GM23338 (cell line): ENCODE measurements around the gene IMMP2L. TPM values are rescaled to one million over a fixed set of nuclear protein-coding genes. Genes with fewer than 3 reads are reported as not detected.

ENCODE experiments used
- ATAC-seq: fragments of 200-7000 bp; cut with Tn5 transposase; 3 replicates; pipeline ENCODE4 v1.9.1; 2020
- DNase-seq: peaks from one replicate; pipeline ENCODE4 v3.0.0-alpha.2; 2015; ENCODE audit warnings: low spot score
- H2AFZ ChIP-seq: fragments of 200-600 bp; sonication (generic); 2 replicates; pipeline ENCODE4 v1.8.0; 2016; ENCODE audit warnings: antibody characterized with exemption, mild to moderate bottlenecking, moderate library complexity
- H3F3A ChIP-seq: fragments of 200-600 bp; sonication (generic); replicated peaks from 2 replicates; pipeline ENCODE4 v1.8.0; 2017; ENCODE audit warnings: antibody characterized with exemption, mixed run types, low read depth
- H3K27ac ChIP-seq: fragments of 200-600 bp; sonication (generic); 2 replicates; pipeline ENCODE4 v1.6.1; 2016; ENCODE audit warnings: low read depth
- H3K27me3 ChIP-seq: fragments of 200-600 bp; sonication (generic); 2 replicates; pipeline ENCODE4 v1.8.0; 2016; ENCODE audit warnings: mild to moderate bottlenecking, mixed run types, moderate library complexity; ENCODE audit not compliant: insufficient read depth
- H3K36me3 ChIP-seq: fragments of 200-600 bp; sonication (generic); 2 replicates; pipeline ENCODE4 v1.8.0; 2016; ENCODE audit warnings: mild to moderate bottlenecking; ENCODE audit not compliant: insufficient read depth
- H3K4me1 ChIP-seq: fragments of 200-600 bp; sonication (generic); 2 replicates; pipeline ENCODE4 v1.8.0; 2016; ENCODE audit warnings: mild to moderate bottlenecking, moderate library complexity; ENCODE audit not compliant: insufficient read depth
- H3K4me2 ChIP-seq: fragments of 200-600 bp; sonication (generic); 2 replicates; pipeline ENCODE4 v1.7.1; 2017; ENCODE audit warnings: mixed run types
- H3K4me3 ChIP-seq: fragments of 200-600 bp; sonication (generic); 2 replicates; pipeline ENCODE4 v1.6.1; 2016; ENCODE audit warnings: mixed run types
- H3K79me2 ChIP-seq: fragments of 200-600 bp; sonication (generic); replicated peaks from 2 replicates; pipeline ENCODE4 v1.8.0; 2017; ENCODE audit warnings: mild to moderate bottlenecking; ENCODE audit not compliant: insufficient read depth
- H3K9me2 ChIP-seq: fragments of 200-600 bp; sonication (generic); 2 replicates; pipeline ENCODE4 v1.8.0; 2017; ENCODE audit not compliant: insufficient read depth
- H4K20me1 ChIP-seq: fragments of 200-600 bp; sonication (generic); replicated peaks from 2 replicates; pipeline ENCODE4 v1.8.0; 2017; ENCODE audit warnings: mild to moderate bottlenecking; ENCODE audit not compliant: insufficient read depth
- H3K27ac Mint-ChIP-seq: 2 replicates; pipeline ENCODE4 v1.8.0; 2020; ENCODE audit warnings: inconsistent platforms, mild to moderate bottlenecking, moderate library complexity, mixed read lengths
- H3K27me3 Mint-ChIP-seq: 3 replicates; pipeline ENCODE4 v1.8.0; 2022; ENCODE audit warnings: low read depth, mild to moderate bottlenecking, moderate library complexity, mixed read lengths, inconsistent platforms; ENCODE audit not compliant: insufficient read depth, poor library complexity
- H3K36me3 Mint-ChIP-seq: 3 replicates; pipeline ENCODE4 v1.8.0; 2021; ENCODE audit warnings: low read depth, mild to moderate bottlenecking, inconsistent platforms, moderate library complexity, mixed read lengths
- H3K4me1 Mint-ChIP-seq: 3 replicates; pipeline ENCODE4 v1.8.0; 2020; ENCODE audit warnings: mild to moderate bottlenecking, inconsistent platforms, mixed read lengths
- H3K4me3 Mint-ChIP-seq: 3 replicates; pipeline ENCODE4 v1.8.0; 2021; ENCODE audit warnings: moderate library complexity, mild to moderate bottlenecking, inconsistent platforms, mixed read lengths
- H3K9me3 Mint-ChIP-seq: 3 replicates; pipeline ENCODE4 v1.8.0; 2020; ENCODE audit warnings: moderate library complexity, mild to moderate bottlenecking, inconsistent platforms, mixed read lengths
- CREB1 ChIP-seq: fragments of 250-450 bp; sonication (Bioruptor Pico); IDR thresholded peaks from 2 replicates; pipeline ENCODE4 v1.5.0; 2020; ENCODE audit warnings: low read depth, mild to moderate bottlenecking, moderate library complexity
- EZH2 ChIP-seq: fragments of 200-600 bp; sonication (generic); IDR thresholded peaks from one replicate; pipeline ENCODE4 v1.8.0; 2017; ENCODE audit warnings: antibody characterized with exemption, mild to moderate bottlenecking, low read depth; ENCODE audit not compliant: unreplicated experiment
- EZH2phosphoT487 ChIP-seq: fragments of 200-600 bp; sonication (generic); IDR thresholded peaks from one replicate; pipeline ENCODE4 v1.8.1; 2018; ENCODE audit warnings: antibody characterized with exemption; ENCODE audit not compliant: unreplicated experiment
- JUNB ChIP-seq: IDR thresholded peaks from one replicate; pipeline ENCODE4 v1.6.1; 2016; ENCODE audit warnings: antibody characterized with exemption; ENCODE audit not compliant: unreplicated experiment
- NANOG ChIP-seq: IDR thresholded peaks from 2 replicates; pipeline ENCODE4 v1.6.1; 2016; ENCODE audit warnings: antibody characterized with exemption, borderline replicate concordance
- ZNF114 ChIP-seq: fragments of 250-450 bp; sonication (Bioruptor Pico); IDR thresholded peaks from 2 replicates; pipeline ENCODE4 v1.5.0; 2020; ENCODE audit warnings: mild to moderate bottlenecking, moderate library complexity
- ZNF331 ChIP-seq: fragments of 250-450 bp; sonication (Bioruptor Pico); IDR thresholded peaks from 2 replicates; pipeline ENCODE4 v1.5.0; 2020; ENCODE audit warnings: low read depth, mild to moderate bottlenecking, moderate library complexity
- ZNF462 ChIP-seq: fragments of 250-450 bp; sonication (Bioruptor Pico); IDR thresholded peaks from 2 replicates; pipeline ENCODE4 v1.5.0; 2020; ENCODE audit warnings: mild to moderate bottlenecking, moderate library complexity
- polyA plus RNA-seq: library from polyadenylated mRNA; unstranded; fragments of >200 nt; fragmentation: Nextera tagmentation; extraction: Ambion mirVana; gene quantifications from 2 replicates; pipeline ENCODE4 v1.2.1, GENCODE V29; 2016
- total RNA-seq: library from RNA; depleted of rRNA; stranded (reverse); fragments of >200 nt; shearing (Covaris generic); gene quantifications from 2 replicates; pipeline ENCODE4 v1.2.3, GENCODE V29; 2014

The IMMP2L gene
- total and polyA plus RNA-seq, 2 experiments from 2014 or later, result 7.3 to 14.0 TPM

- TF ChIP-seq ZNF462 (CRISPR knock-in tag) (no peak), EZH2phosphoT487 (no peak), NANOG (no peak), EZH2 (no peak), ZNF331 (CRISPR knock-in tag) (no peak), JUNB (no peak), CREB1 (CRISPR knock-in tag) (no peak)
Observed at GRCh38 chr7:111205251-111205650, 357.0 kb downstream of the IMMP2L start (continued).

GRCh38 chr7:111202321-111202720 is 360.0 kb downstream of the IMMP2L start:
- Histone ChIP-seq H3K4me3 (no peak overlapping the region), H2AFZ (no peak overlapping the region), H3K36me3 (no peaks in the 10 kb centered on the region), H3K27me3 (no peaks in the 10 kb centered on the region), H3K9me2 (no peaks in the 10 kb centered on the region), H3K4me2 (no peak overlapping the region), H3F3A (no peaks in the 10 kb centered on the region), H3K79me2 (no peaks in the 10 kb centered on the region), H4K20me1 (no peaks in the 10 kb centered on the region), H3K4me1 (no peaks in the 10 kb centered on the region), H3K27ac (no peak overlapping the region)
- DNase-seq (no peak), ATAC-seq (no peak)
- Mint-ChIP-seq H3K4me3 (no peak overlapping the region), H3K4me1 (peaks cover 2% of the 10 kb centered on the region; the same call in 2 of the 3 replicates), H3K27me3 (no peaks in the 10 kb centered on the region), H3K9me3 (no peaks in the 10 kb centered on the region), H3K27ac (no peak overlapping the region), H3K36me3 (no peaks in the 10 kb centered on the region)
- no peak for TF ChIP-seq ZNF331 (CRISPR knock-in tag)
- TF ChIP-seq ZNF114 (CRISPR knock-in tag), result no peak
- TF ChIP-seq CREB1 (CRISPR knock-in tag), result no peak
- no peak for TF ChIP-seq NANOG
- no peak for TF ChIP-seq EZH2phosphoT487
- no peak for TF ChIP-seq ZNF462 (CRISPR knock-in tag)
